HG02571 (cell line): ENCODE measurements around the gene SLC25A30.
"Not testable (repeated sequence)": the region's sequence is repeated elsewhere in the genome, so short reads cannot be mapped to it uniquely, and the experiment has no call there.

ENCODE experiments used
- ATAC-seq: cut with Tn5 transposase; IDR thresholded peaks from one replicate; pipeline ENCODE4 v1.9.1; 2021; ENCODE audit warnings: mild to moderate bottlenecking, moderate library complexity; ENCODE audit not compliant: unreplicated experiment

Gene SLC25A30

GRCh38 chr13:45392811-45393210, 25.4 kb downstream of the SLC25A30 start:
- no peak for ATAC-seq

- no peak for ATAC-seq
Measured at GRCh38 chr13:45391926-45392325, 26.2 kb downstream of the SLC25A30 start.

- not testable (repeated sequence) for ATAC-seq
Measured at GRCh38 chr13:45391128-45391527, 27.0 kb downstream of the SLC25A30 start.

- not testable (repeated sequence) for ATAC-seq
Measured at GRCh38 chr13:45390348-45390747, 27.8 kb downstream of the SLC25A30 start.

GRCh38 chr13:45388664-45389063, 29.5 kb downstream of the SLC25A30 start:
- no peak for ATAC-seq

- ATAC-seq, result not testable (repeated sequence)
Measured at GRCh38 chr13:45386892-45387575, 31.1 kb downstream of the SLC25A30 start.

- no peak for ATAC-seq
Measured at GRCh38 chr13:45385907-45386553, 32.1 kb downstream of the SLC25A30 start.

GRCh38 chr13:45385320-45385719, 32.9 kb downstream of the SLC25A30 start:
- ATAC-seq, result no peak

GRCh38 chr13:45384474-45385174, 33.5 kb downstream of the SLC25A30 start:
- no peak for ATAC-seq

GRCh38 chr13:45382739-45383138, 35.4 kb downstream of the SLC25A30 start:
- ATAC-seq, result not testable (repeated sequence)

GRCh38 chr13:45381196-45381595, 37.0 kb downstream of the SLC25A30 start:
- ATAC-seq, result no peak

GRCh38 chr13:45380708-45381107, 37.5 kb downstream of the SLC25A30 start:
- not testable (repeated sequence) for ATAC-seq

- ATAC-seq, result not testable (repeated sequence)
Measured at GRCh38 chr13:45379516-45379915, 38.7 kb downstream of the SLC25A30 start.

- not testable (repeated sequence) for ATAC-seq
Measured at GRCh38 chr13:45378786-45379185, 39.4 kb downstream of the SLC25A30 start.

- not testable (repeated sequence) for ATAC-seq
Measured at GRCh38 chr13:45377314-45377713, 40.9 kb downstream of the SLC25A30 start.

- ATAC-seq, result not testable (repeated sequence)
Measured at GRCh38 chr13:45376651-45377050, 41.5 kb downstream of the SLC25A30 start.

- ATAC-seq, result no peak
Measured at GRCh38 chr13:45374917-45375316, 43.3 kb downstream of the SLC25A30 start.

- no peak for ATAC-seq
Measured at GRCh38 chr13:45373162-45373547, 45.0 kb downstream of the SLC25A30 start.

GRCh38 chr13:45372189-45373161, 45.7 kb downstream of the SLC25A30 start:
- no peak for ATAC-seq

- no peak for ATAC-seq
Measured at GRCh38 chr13:45370922-45371406, 47.2 kb downstream of the SLC25A30 start.
